Activated CD4-positive, CD25-positive, alpha-beta regulatory T cell treated with anti-CD3 and anti-CD28 coated beads, Interleukin-2, amount 50 U/mL, for 72 hours (primary cell): ENCODE measurements around the gene CATSPERZ.
"Not testable (repeated sequence)": the region's sequence is repeated elsewhere in the genome, so short reads cannot be mapped to it uniquely, and the experiment has no call there.

Experiments
- DNase-seq: peaks from one replicate; pipeline ENCODE4 v3.0.0; 2021

CATSPERZ gene

GRCh38 chr11:64321026-64321425, 20.9 kb downstream of the CATSPERZ start:
- DNase-seq, result no peak

- no peak for DNase-seq
These were observed 21.4 kb downstream of the CATSPERZ start for GRCh38 chr11:64321533-64321932.

GRCh38 chr11:64322925-64323260, 22.7 kb downstream of the CATSPERZ start:
- DNase-seq, result no peak

GRCh38 chr11:64323373-64323772, 23.2 kb downstream of the CATSPERZ start:
- no peak for DNase-seq

- DNase-seq, result not testable (repeated sequence)
These were observed 23.8 kb downstream of the CATSPERZ start for GRCh38 chr11:64323984-64324383.

GRCh38 chr11:64324692-64325469, 24.7 kb downstream of the CATSPERZ start:
- no peak for DNase-seq

GRCh38 chr11:64327375-64327774, 27.2 kb downstream of the CATSPERZ start:
- DNase-seq, result no peak

GRCh38 chr11:64327993-64328392, 27.8 kb downstream of the CATSPERZ start:
- DNase-seq, result no peak

GRCh38 chr11:64330888-64331287, 30.7 kb downstream of the CATSPERZ start:
- DNase-seq, result no peak

- DNase-seq, result peak; percentile 77
These were observed 31.6 kb downstream of the CATSPERZ start for GRCh38 chr11:64331569-64332371.

- DNase-seq, result no peak
These were observed 33.4 kb downstream of the CATSPERZ start for GRCh38 chr11:64333556-64333955.

GRCh38 chr11:64334764-64335735, 34.9 kb downstream of the CATSPERZ start:
- DNase-seq, result no peak

- no peak for DNase-seq
These were observed 37.5 kb downstream of the CATSPERZ start for GRCh38 chr11:64337538-64338249.

- DNase-seq, result no peak
These were observed 38.6 kb downstream of the CATSPERZ start for GRCh38 chr11:64338716-64339115.

- DNase-seq, result no peak
These were observed 39.1 kb downstream of the CATSPERZ start for GRCh38 chr11:64339286-64339685.

GRCh38 chr11:64339754-64340408, 39.7 kb downstream of the CATSPERZ start, which contains the start of gene CCDC88B:
CCDC88B (plus strand) TSS chr11:64340204; CDS start chr11:64340267, 63 bp downstream.
- DNase-seq, result peak; percentile 83

GRCh38 chr11:64340671-64341335, 40.6 kb downstream of the CATSPERZ start:
- DNase-seq, result peak; percentile 81

- DNase-seq, result no peak
These were observed 41.3 kb downstream of the CATSPERZ start for GRCh38 chr11:64341429-64341828.

- peak; percentile 86 for DNase-seq
These were observed 42.0 kb downstream of the CATSPERZ start for GRCh38 chr11:64341851-64342791.
